SK-N-SH (cell line): ENCODE measurements around the gene PRLH. TPM values are rescaled to one million over a fixed set of nuclear protein-coding genes. Genes with fewer than 3 reads are reported as not detected.

Experiments
- CTCF ChIA-PET: fragments of 300-600, 350-600 bp; formaldehyde crosslinking; extraction: SDS; loops from one replicate; lab custom pipeline; 2021; lab: Yijun Ruan, JAX
- POLR2A ChIA-PET: fragments of 350-600 bp; sonication (Branson Sonifier 250); formaldehyde crosslinking; extraction: SDS; loops from one replicate; lab custom pipeline; 2020; ENCODE audit warnings: antibody characterized with exemption, inconsistent platforms; lab: Yijun Ruan, JAX
- DNase-seq: peaks from one replicate; pipeline ENCODE4 v3.0.0; 2012
- H2AFZ ChIP-seq: fragments of 200-600 bp; sonication (generic); 2 replicates; pipeline ENCODE4 v1.8.1; 2016; ENCODE audit warnings: antibody characterized with exemption, mild to moderate bottlenecking, low read depth
- H3F3A ChIP-seq: fragments of 200-600 bp; sonication (generic); replicated peaks from 2 replicates; pipeline ENCODE3; 2016; ENCODE audit warnings: antibody characterized with exemption, mild to moderate bottlenecking; ENCODE audit not compliant: insufficient read depth
- H3K27ac ChIP-seq, 2 experiments: fragments of 200-500 bp in 1 of 2; fragments of 200-600 bp in 1 of 2; sonication (Bioruptor generic) in 1 of 2; sonication (generic), shearing (Covaris generic) in 1 of 2; 2 replicates each; pipeline versions ENCODE4 v1.5.1 to v1.6.1; 2014 to 2016; ENCODE audit warnings: low read depth in 2 of 2, inconsistent platforms in 1 of 2, low read length in 1 of 2, mild to moderate bottlenecking in 1 of 2, mixed read lengths in 1 of 2
- H3K27me3 ChIP-seq: fragments of 200-600 bp; sonication (generic), shearing (Covaris generic); 2 replicates; pipeline ENCODE4 v1.6.1; 2016; ENCODE audit warnings: mixed run types; ENCODE audit not compliant: insufficient read depth
- H3K36me3 ChIP-seq, 2 experiments: fragments of 200-500 bp in 1 of 2; fragments of 200-600 bp in 1 of 2; sonication (Bioruptor generic) in 1 of 2; sonication (generic) in 1 of 2; replicated peaks in 1 of 2; 2 replicates each; pipeline versions ENCODE3 to v1.5.1; 2014 to 2016; ENCODE audit warnings: low read length in 1 of 2, mild to moderate bottlenecking in 1 of 2; ENCODE audit not compliant: insufficient read depth in 2 of 2, control insufficient read depth in 1 of 2
- H3K4me1 ChIP-seq, 2 experiments: fragments of 200-500 bp in 1 of 2; fragments of 200-600 bp in 1 of 2; sonication (Bioruptor generic) in 1 of 2; sonication (generic), shearing (Covaris generic) in 1 of 2; 2 replicates each; pipeline versions ENCODE4 v1.5.1 to v1.6.1; 2014 to 2016; ENCODE audit warnings: low read depth in 1 of 2, low read length in 1 of 2, mixed run types in 1 of 2; ENCODE audit not compliant: insufficient read depth in 2 of 2, control insufficient read depth in 1 of 2
- H3K4me2 ChIP-seq: fragments of 200-600 bp; sonication (generic), shearing (Covaris generic); 2 replicates; pipeline ENCODE4 v1.6.1; 2017; ENCODE audit warnings: mixed run types
- H3K4me3 ChIP-seq, 2 experiments: fragments of 200-500 bp in 1 of 2; fragments of 200-600 bp in 1 of 2; sonication (Bioruptor generic) in 1 of 2; sonication (generic), shearing (Covaris generic) in 1 of 2; 2 replicates each; pipeline versions ENCODE4 v1.5.1 to v1.8.1; 2014 to 2016; ENCODE audit warnings: low read depth in 2 of 2, inconsistent platforms in 1 of 2, low read length in 1 of 2, mild to moderate bottlenecking in 1 of 2, mixed read lengths in 1 of 2, moderate library complexity in 1 of 2
- H3K79me2 ChIP-seq: fragments of 200-600 bp; sonication (generic); 2 replicates; pipeline ENCODE4 v1.8.1; 2017; ENCODE audit warnings: mild to moderate bottlenecking; ENCODE audit not compliant: insufficient read depth
- H3K9ac ChIP-seq: fragments of 200-600 bp; sonication (generic); 2 replicates; pipeline ENCODE4 v1.6.1; 2017; ENCODE audit warnings: mixed run types
- H3K9me2 ChIP-seq: fragments of 200-600 bp; sonication (generic); 2 replicates; pipeline ENCODE4 v1.6.1; 2017; ENCODE audit warnings: mixed run types
- H3K9me3 ChIP-seq: fragments of 200-600 bp; sonication (generic); 2 replicates; pipeline ENCODE4 v1.6.1; 2017; ENCODE audit warnings: mixed run types, mild to moderate bottlenecking, moderate library complexity
- H4K20me1 ChIP-seq: fragments of 200-600 bp; sonication (generic); 2 replicates; pipeline ENCODE4 v1.6.1; 2017; ENCODE audit warnings: mild to moderate bottlenecking, mixed run types; ENCODE audit not compliant: insufficient read depth
- CTCF ChIP-seq: fragments of 200-600 bp; sonication (generic); IDR thresholded peaks from 2 replicates; pipeline ENCODE4 v1.6.1; 2017; ENCODE audit warnings: antibody characterized with exemption, mild to moderate bottlenecking, moderate library complexity
- EP300 ChIP-seq, 2 experiments: IDR thresholded peaks; 2 replicates each; pipeline versions ENCODE4 v1.4.0 to v1.6.1; 2012; ENCODE audit warnings: borderline replicate concordance in 1 of 2, low read depth in 1 of 2, low read length in 1 of 2
- EZH2phosphoT487 ChIP-seq: fragments of 200-600 bp; sonication (generic); IDR thresholded peaks from 2 replicates; pipeline ENCODE4 v1.6.1; 2017; ENCODE audit warnings: low read depth, mixed run types, mild to moderate bottlenecking, antibody characterized with exemption, moderate library complexity, borderline replicate concordance
- FOXJ3 ChIP-seq: sonication (generic); formaldehyde crosslinking; IDR thresholded peaks from 2 replicates; pipeline ENCODE4 v1.5.1; 2020; ENCODE audit warnings: mild to moderate bottlenecking, missing genetic modification reagents
- FOXM1 ChIP-seq: IDR thresholded peaks from 2 replicates; pipeline ENCODE4 v1.4.0; 2012; ENCODE audit warnings: low read depth, mild to moderate bottlenecking
- GABPA ChIP-seq: IDR thresholded peaks from 2 replicates; pipeline ENCODE4 v1.4.0; 2012; ENCODE audit warnings: low read depth, mild to moderate bottlenecking
- GATA2 ChIP-seq: sonication (generic); formaldehyde crosslinking; IDR thresholded peaks from 2 replicates; pipeline ENCODE4 v1.5.0; 2020; ENCODE audit warnings: mild to moderate bottlenecking, missing genetic modification reagents
- MAX ChIP-seq: IDR thresholded peaks from 2 replicates; pipeline ENCODE4 v1.4.0; 2012; ENCODE audit warnings: low read depth
- NFIC ChIP-seq: IDR thresholded peaks from 2 replicates; pipeline ENCODE4 v1.4.0; 2012; ENCODE audit warnings: borderline replicate concordance
- NRF1 ChIP-seq: IDR thresholded peaks from 2 replicates; pipeline ENCODE4 v1.6.1; 2012; ENCODE audit warnings: low read depth, mild to moderate bottlenecking, low read length
- POLR2AphosphoS5 ChIP-seq: IDR thresholded peaks from 2 replicates; pipeline ENCODE4 v1.6.1; 2012; ENCODE audit warnings: low read depth, low read length
- RCOR1 ChIP-seq: fragments of 150-350 bp; IDR thresholded peaks from 2 replicates; pipeline ENCODE4 v1.6.1; 2017; ENCODE audit warnings: antibody characterized with exemption, low read length
- RFX5 ChIP-seq: IDR thresholded peaks from 2 replicates; pipeline ENCODE4 v1.6.1; 2012; ENCODE audit warnings: mild to moderate bottlenecking, improper control_type of control experiment, low read length
- SIN3A ChIP-seq: IDR thresholded peaks from 2 replicates; pipeline ENCODE4 v1.6.1; 2012; ENCODE audit warnings: low read depth, mild to moderate bottlenecking, low read length, moderate library complexity, borderline replicate concordance
- TAF1 ChIP-seq: IDR thresholded peaks from 2 replicates; pipeline ENCODE4 v1.6.1; 2012; ENCODE audit warnings: low read depth, mild to moderate bottlenecking, low read length, moderate library complexity, borderline replicate concordance
- TCF12 ChIP-seq: IDR thresholded peaks from 2 replicates; pipeline ENCODE4 v1.4.0; 2012
- TEAD4 ChIP-seq: IDR thresholded peaks from 2 replicates; pipeline ENCODE4 v1.4.0; 2012; ENCODE audit warnings: mild to moderate bottlenecking, borderline replicate concordance; ENCODE audit not compliant: insufficient read depth
- USF1 ChIP-seq: IDR thresholded peaks from 2 replicates; pipeline ENCODE4 v1.4.0; 2012; ENCODE audit warnings: low read depth, borderline replicate concordance
- USF2 ChIP-seq: fragments of 150-350 bp; IDR thresholded peaks from 2 replicates; pipeline ENCODE4 v1.6.1; 2017; ENCODE audit warnings: antibody characterized with exemption, low read length, low read depth, borderline replicate concordance
- YY1 ChIP-seq: IDR thresholded peaks from 2 replicates; pipeline ENCODE4 v1.4.0; 2012; ENCODE audit warnings: low read depth, mild to moderate bottlenecking
- WGBS: methylation state at CpG from one replicate; pipeline ENCODE4 v1.1.6; 2017; ENCODE audit warnings: low lambda C conversion rate; 5-methylcytosine and 5-hydroxymethylcytosine counted together
- polyA plus RNA-seq, 3 experiments: library from polyadenylated mRNA; depleted of rRNA; stranded (reverse); fragments of >200 nt; gene quantifications; 2 replicates each; pipeline ENCODE4 v1.2.3, GENCODE V29; 2012

The PRLH gene
- polyA plus RNA-seq, 1 of the 3 experiments (the other 2 are of a cell fraction) = not detected

- TF ChIP-seq USF1 = no peak
- TF ChIP-seq USF2 = no peak
- no peak for TF ChIP-seq TCF12
- no peak for TF ChIP-seq RFX5
- no peak for TF ChIP-seq GATA2 (CRISPR knock-in tag)
- TF ChIP-seq YY1 = no peak
- no peak for TF ChIP-seq GABPA
- no peak for TF ChIP-seq FOXJ3 (CRISPR knock-in tag)
- TF ChIP-seq TEAD4 = no peak
- TF ChIP-seq POLR2AphosphoS5 = no peak
- no peak for TF ChIP-seq CTCF
- TF ChIP-seq TAF1 = no peak
- TF ChIP-seq RCOR1 = no peak
- TF ChIP-seq, all 33 proteins: peak for 0
- no peak overlapping the region for H3K9ac ChIP-seq
- POLR2A ChIA-PET = no interaction called here
Measured at GRCh38 chr2:237524631-237525030, 41.7 kb upstream of the PRLH start.

GRCh38 chr2:237525559-237526157 is 40.7 kb upstream of the PRLH start:
- Histone ChIP-seq H4K20me1 (no peaks in the 10 kb centered on the region), H3K9me2 (no peaks in the 10 kb centered on the region), H3K4me1 (peaks cover 0 to 6% of the 10 kb centered on the region in 2 experiments; a peak in 1 of 4 replicates), H3K79me2 (peaks cover 10% of the 10 kb centered on the region; the same call in 1 of the 2 replicates), H2AFZ (no peak overlapping the region), H3K4me2 (no peak overlapping the region), H3K9ac (no peak overlapping the region), H3F3A (peaks cover 8% of the 10 kb centered on the region), H3K9me3 (no peaks in the 10 kb centered on the region), H3K27me3 (no peaks in the 10 kb centered on the region), H3K36me3 (peaks cover 15 to 76% of the 10 kb centered on the region in 2 experiments), H3K4me3 (no peak overlapping the region), H3K27ac (no peak overlapping the region)
- WGBS = 95% methylated on average over 8 of the region's 17 CpGs
- POLR2A ChIA-PET = no interaction called here
- CTCF ChIA-PET = interaction anchor here (1.5 to 5.8 kb wide), 2 partner anchors 12 to 46 kb away, joined by 13 to 42 read pairs; no protein-coding TSS in a partner anchor
- peak; percentile 15 for DNase-seq
- no peak for TF ChIP-seq YY1
- no peak for TF ChIP-seq MAX
- TF ChIP-seq EZH2phosphoT487 = no peak
- no peak for TF ChIP-seq CTCF
- TF ChIP-seq SIN3A = no peak
- no peak for TF ChIP-seq NFIC
- no peak for TF ChIP-seq TEAD4
- no peak for TF ChIP-seq FOXM1
- TF ChIP-seq FOXJ3 (CRISPR knock-in tag) = no peak
- no peak for TF ChIP-seq RCOR1
- TF ChIP-seq NRF1 = no peak
- TF ChIP-seq EP300 (IDR thresholded peaks at IDR 0.05; ENCODE audit: borderline replicate concordance in 1 of 2, low read depth in 1 of 2, low read length in 1 of 2) = no peak

More at GRCh38 chr2:237524631-237525030, 41.7 kb upstream of the PRLH start:
- Histone ChIP-seq H3K9me3 (no peaks in the 10 kb centered on the region), H3K36me3 (peaks cover 12 to 75% of the 10 kb centered on the region in 2 experiments), H4K20me1 (no peaks in the 10 kb centered on the region), H3F3A (peaks cover 8% of the 10 kb centered on the region), H3K9me2 (no peaks in the 10 kb centered on the region), H3K4me3 (no peak overlapping the region), H3K4me2 (no peak overlapping the region), H3K27me3 (no peaks in the 10 kb centered on the region), H3K79me2 (peaks cover 18% of the 10 kb centered on the region; the same call in 1 of the 2 replicates), H3K4me1 (peaks cover 0 to 6% of the 10 kb centered on the region in 2 experiments; a peak in 1 of 4 replicates), H3K27ac (no peak overlapping the region), H2AFZ (no peak overlapping the region)
- peak; percentile 33 for DNase-seq
- CTCF ChIA-PET = interaction anchor here (5.8 kb wide), 1 partner anchor 11 kb away, joined by 42 read pairs; no protein-coding TSS in a partner anchor
- 90% methylated on average over 4 of the region's 6 CpGs for WGBS
